PC-9 (cell line): ENCODE data around the gene HCFC1R1.

Experiments used
- EZH2 ChIP-seq: fragments of 200-600 bp; sonication (generic); IDR thresholded peaks from 2 replicates; pipeline ENCODE4 v1.8.0; 2017; ENCODE audit warnings: antibody characterized with exemption, low read depth
- TF ChIP-seq, protein P1 (sequence below): fragments of 200-600 bp; sonication (generic); conservative IDR thresholded peaks from 2 replicates; pipeline ENCODE4 v1.6.1; 2017; ENCODE audit warnings: mixed run types, antibody characterized with exemption, mild to moderate bottlenecking, moderate library complexity

DNA sequence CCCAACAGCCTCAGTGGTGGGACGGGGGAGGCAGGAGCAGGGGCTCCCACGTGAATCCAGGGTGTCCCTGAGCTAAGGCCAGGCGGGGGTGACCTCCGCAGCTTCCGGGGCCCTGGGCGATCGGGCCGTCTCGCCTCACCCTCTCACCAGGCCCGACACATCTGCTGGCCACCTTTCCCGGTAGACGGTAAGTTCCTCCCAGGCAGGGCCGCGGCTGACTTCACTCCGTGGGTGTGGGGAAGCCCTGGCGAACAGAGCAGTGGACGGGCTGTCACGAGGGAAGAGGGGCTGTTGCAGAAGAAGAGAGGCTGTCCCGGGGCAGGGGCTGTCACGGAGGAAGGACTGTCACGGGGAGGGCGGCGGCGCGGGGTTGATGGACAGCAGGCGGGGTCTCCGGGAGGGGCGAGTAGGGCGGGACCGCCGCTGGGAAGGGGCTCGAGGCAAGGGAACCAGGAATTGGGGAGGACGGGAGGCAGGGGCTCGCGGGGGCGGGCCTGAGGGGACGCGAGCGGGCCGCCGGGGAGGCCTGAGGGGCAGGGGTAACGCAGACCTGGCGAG, 44.0 kb downstream of the HCFC1R1 start:
- TF ChIP-seq, protein P1, sequence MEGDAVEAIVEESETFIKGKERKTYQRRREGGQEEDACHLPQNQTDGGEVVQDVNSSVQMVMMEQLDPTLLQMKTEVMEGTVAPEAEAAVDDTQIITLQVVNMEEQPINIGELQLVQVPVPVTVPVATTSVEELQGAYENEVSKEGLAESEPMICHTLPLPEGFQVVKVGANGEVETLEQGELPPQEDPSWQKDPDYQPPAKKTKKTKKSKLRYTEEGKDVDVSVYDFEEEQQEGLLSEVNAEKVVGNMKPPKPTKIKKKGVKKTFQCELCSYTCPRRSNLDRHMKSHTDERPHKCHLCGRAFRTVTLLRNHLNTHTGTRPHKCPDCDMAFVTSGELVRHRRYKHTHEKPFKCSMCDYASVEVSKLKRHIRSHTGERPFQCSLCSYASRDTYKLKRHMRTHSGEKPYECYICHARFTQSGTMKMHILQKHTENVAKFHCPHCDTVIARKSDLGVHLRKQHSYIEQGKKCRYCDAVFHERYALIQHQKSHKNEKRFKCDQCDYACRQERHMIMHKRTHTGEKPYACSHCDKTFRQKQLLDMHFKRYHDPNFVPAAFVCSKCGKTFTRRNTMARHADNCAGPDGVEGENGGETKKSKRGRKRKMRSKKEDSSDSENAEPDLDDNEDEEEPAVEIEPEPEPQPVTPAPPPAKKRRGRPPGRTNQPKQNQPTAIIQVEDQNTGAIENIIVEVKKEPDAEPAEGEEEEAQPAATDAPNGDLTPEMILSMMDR, result no peak
- no peak for TF ChIP-seq EZH2
